ENCODE measurements around the gene HSF2BP. TPM values are rescaled to one million over a fixed set of nuclear protein-coding genes. Genes with fewer than 3 reads are reported as not detected.
A peak's percentile ranks its signal among the peaks of the same experiment; 100 is the strongest.

Gene HSF2BP
- 0.42 TPM for polyA plus RNA-seq (2013)

DNA sequence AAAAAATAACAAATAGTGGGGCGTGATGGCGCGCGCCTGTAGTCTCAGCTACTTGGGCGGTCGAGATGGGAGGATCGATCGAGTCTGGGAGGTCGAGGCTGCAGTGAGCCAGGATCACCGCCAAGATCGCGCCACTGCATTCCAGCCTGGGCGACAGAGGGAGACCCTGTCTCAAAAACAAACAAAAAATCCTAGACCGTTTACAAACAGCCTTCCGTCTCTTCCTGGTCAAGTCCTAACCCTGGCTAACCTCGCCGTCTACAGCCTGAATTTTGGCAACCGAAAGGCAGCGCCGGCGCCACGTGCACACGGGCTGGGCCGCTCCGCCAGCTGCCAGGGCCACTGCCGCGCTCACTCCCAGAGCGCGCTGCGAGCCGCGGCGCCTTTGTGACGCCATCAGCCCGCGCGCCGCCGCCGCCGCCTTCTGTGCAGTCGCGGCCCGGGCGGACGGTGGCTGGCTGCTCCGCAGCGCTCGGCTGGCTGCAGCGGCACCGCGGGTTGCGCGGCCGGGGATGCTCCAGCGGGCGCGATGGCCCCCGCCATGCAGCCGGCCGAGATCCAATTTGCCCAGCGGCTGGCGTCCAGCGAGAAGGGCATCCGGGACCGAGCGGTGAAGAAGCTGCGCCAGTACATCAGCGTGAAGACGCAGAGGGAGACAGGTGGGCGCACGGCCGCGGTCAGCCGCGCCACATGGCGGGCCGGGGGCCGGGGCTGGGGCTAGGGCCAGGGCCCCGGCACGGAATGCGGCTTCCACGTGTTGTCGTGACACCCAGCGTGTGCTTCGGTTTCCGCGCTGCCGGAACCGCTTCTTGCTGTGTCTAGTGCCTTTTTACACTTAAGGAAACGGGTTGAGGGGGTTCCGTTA lies at the start of gene HSF2BP, which contains the start of gene RRP1B:
Gene HSF2BP, minus strand, starts transcription at position 353 of the 865 bp plus-strand sequence. CDS start 1,392 bp downstream, outside the sequence.
Gene RRP1B, plus strand, starts transcription at position 425 of the 865 bp plus-strand sequence. Its CDS starts 105 bp downstream, at position 530.
- WGBS (ENCODE audit: insufficient coverage): 10% methylated on average over 85 of the region's 92 CpGs

DNA sequence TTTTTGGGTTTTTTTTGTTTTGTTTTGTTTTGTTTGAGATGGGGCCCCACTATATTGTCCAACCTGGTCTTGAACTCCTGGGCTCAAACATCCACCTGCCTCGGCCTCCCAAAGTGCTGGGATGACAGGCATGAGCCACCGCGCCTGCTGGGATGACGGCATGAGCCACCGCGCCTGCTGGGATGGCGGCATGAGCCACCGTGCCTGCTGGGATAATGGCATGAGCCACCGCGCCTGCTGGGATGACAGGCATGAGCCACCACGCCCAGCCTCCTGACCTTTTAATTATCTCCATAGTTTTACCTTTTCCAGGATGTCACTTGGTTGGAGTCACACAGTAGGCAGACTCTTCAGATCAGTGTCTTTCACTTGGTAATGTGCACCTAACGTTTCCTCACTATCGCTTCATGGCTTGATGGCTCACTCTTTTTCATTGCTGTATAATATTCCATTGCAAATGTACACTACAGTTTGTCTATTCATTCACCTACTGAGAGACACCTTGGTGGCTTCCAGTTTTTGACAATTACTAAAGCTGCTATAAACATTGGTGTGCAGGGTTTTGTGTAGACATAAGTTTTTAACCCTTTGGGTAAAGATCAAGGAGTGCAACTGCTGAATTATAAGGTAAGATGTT lies 49.6 kb upstream of the HSF2BP start:
- Histone ChIP-seq H3K36me3 (ENCODE audit: control insufficient read depth in 4 of 4, insufficient read depth in 4 of 4, low read length in 3 of 4) (no peaks in the 10 kb centered on the region), H3K9me3 (ENCODE audit: control extremely low read depth in 1 of 5, control insufficient read depth in 4 of 5, insufficient read depth in 2 of 5, low read depth in 1 of 5, low read length in 4 of 5) (no peaks in the 10 kb centered on the region), H3K27ac (ENCODE audit: insufficient read depth in 1 of 2, low read depth in 1 of 2, low read length in 2 of 2, poor library complexity in 1 of 2, severe bottlenecking in 2 of 2) (no peak overlapping the region), H3K4me3 (ENCODE audit: control insufficient read depth in 1 of 7, extremely low read depth in 1 of 7, insufficient read depth in 4 of 7, low read depth in 2 of 7, low read length in 6 of 7) (no peak overlapping the region), H3K27me3 (replicated peaks in 2 of 5; ENCODE audit: control insufficient read depth in 4 of 5, insufficient read depth in 5 of 5, low read length in 4 of 5) (no peaks in the 10 kb centered on the region), H3K4me1 (ENCODE audit: control extremely low read depth in 1 of 4, control insufficient read depth in 4 of 4, insufficient read depth in 4 of 4, low read length in 3 of 4) (peaks cover 0 to 8% (median 6%) of the 10 kb centered on the region in 4 experiments)
- ChIA-PET CTCF (no interaction called here), POLR2A (no interaction called here)
- WGBS (ENCODE audit: insufficient coverage): 90% methylated on average over 13 of the region's 13 CpGs
- no peak for DNase-seq

More for the DNA sequence above, at the start of gene HSF2BP, which contains the start of gene RRP1B:
- CTCF ChIA-PET: no interaction called here
- Histone ChIP-seq H3K4me1 (ENCODE audit: control extremely low read depth in 1 of 4, control insufficient read depth in 4 of 4, insufficient read depth in 4 of 4, low read length in 3 of 4) (peaks cover 7 to 59% (median 50%) of the 10 kb centered on the region in 4 experiments), H3K27me3 (replicated peaks in 2 of 5; ENCODE audit: control insufficient read depth in 4 of 5, insufficient read depth in 5 of 5, low read length in 4 of 5) (no peaks in the 10 kb centered on the region), H3K36me3 (ENCODE audit: control insufficient read depth in 4 of 4, insufficient read depth in 4 of 4, low read length in 3 of 4) (peaks cover 0 to 24% (median 6%) of the 10 kb centered on the region in 4 experiments), H3K27ac (ENCODE audit: insufficient read depth in 1 of 2, low read depth in 1 of 2, low read length in 2 of 2, poor library complexity in 1 of 2, severe bottlenecking in 2 of 2) (peak within 1 kb of the TSS; percentile 33 to 85), H3K9me3 (ENCODE audit: control extremely low read depth in 1 of 5, control insufficient read depth in 4 of 5, insufficient read depth in 2 of 5, low read depth in 1 of 5, low read length in 4 of 5) (no peaks in the 10 kb centered on the region), H3K4me3 (ENCODE audit: control insufficient read depth in 1 of 7, extremely low read depth in 1 of 7, insufficient read depth in 4 of 7, low read depth in 2 of 7, low read length in 6 of 7) (peak within 1 kb of the TSS; percentile 65 to 98 (median 87))
- POLR2A ChIA-PET: interaction anchor here (1.2 kb wide), 1 partner anchor 113 kb away, joined by 3 read pairs; no protein-coding TSS in a partner anchor
- peak; percentile 85 to 92 (median 88) for DNase-seq

DNA sequence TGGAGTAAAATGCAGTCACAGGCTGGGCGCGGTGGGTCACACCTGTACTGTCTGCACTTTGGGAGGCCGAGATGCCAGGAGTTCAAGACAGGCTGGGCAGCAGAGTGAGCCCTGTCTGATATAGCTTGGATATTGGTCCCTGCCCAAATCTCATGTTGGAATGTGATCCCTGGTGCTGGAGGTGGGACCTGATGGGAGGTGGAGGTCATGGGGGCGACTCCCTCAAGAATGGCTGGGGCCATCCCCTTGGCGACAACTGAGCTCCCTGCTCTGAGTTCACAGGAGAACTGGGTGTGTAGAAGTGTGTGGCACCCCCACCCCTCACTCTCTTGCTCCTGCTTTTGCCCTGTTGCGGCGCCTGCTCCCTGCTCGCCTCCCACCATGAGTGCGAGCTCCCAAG lies 48.2 kb upstream of the HSF2BP start:
- CTCF ChIA-PET: interaction anchor here (1.3 to 1.4 kb wide), 2 partner anchors 17 to 22 kb away, joined by 3 read pairs; no protein-coding TSS in a partner anchor
- DNase-seq: no peak

DNA sequence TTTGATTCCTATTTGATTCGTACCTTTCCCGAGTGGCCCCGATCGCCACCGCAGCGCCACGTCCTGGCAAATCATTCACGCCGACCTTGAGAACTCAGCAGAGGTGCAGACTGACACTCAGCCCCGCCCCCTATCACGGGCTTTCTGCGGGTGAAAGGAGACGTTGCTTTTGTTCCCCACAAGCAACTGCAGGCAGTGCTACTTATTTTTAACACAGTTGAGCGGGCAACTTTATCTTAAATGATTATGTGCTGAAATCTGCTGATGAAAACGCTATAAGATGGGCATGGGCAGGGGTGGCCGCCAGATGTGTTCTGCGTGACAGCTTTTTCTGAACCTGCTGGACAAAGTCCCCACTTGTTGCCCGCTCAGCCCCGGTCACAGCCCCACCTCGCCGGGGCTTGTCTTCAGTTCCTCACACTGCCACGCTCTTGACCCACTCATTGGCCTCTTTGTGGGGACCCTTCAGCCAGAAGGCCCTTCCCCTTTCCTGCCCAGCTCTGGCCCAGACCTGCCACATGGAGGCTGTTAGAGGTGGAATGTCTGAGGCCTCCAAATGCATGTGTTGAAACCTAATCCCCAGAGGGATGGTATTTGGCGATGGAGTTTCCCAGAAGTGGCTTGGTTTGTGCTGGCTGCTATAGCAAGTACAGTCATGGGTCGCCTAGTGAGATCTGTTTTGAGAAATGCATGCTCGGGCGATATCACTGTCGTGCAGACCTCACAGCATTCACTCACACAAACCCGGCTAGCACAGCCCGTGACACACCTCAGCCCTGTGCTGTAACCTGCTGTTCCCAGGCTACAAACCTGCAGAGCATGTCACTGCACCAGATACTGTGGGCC lies 44.0 kb upstream of the HSF2BP start:
- no peaks in the 10 kb centered on the region for H3K27me3 ChIP-seq (replicated peaks in 2 of 5; ENCODE audit: control insufficient read depth in 4 of 5, insufficient read depth in 5 of 5, low read length in 4 of 5)
- DNase-seq: peak; percentile 22 to 77 (median 66)
- H3K4me3 ChIP-seq (ENCODE audit: control insufficient read depth in 1 of 7, extremely low read depth in 1 of 7, insufficient read depth in 4 of 7, low read depth in 2 of 7, low read length in 6 of 7): peak overlapping the region in 3 of 7 experiments; percentile 50 to 62 (median 50)
- no peak overlapping the region for H3K27ac ChIP-seq (ENCODE audit: insufficient read depth in 1 of 2, low read depth in 1 of 2, low read length in 2 of 2, poor library complexity in 1 of 2, severe bottlenecking in 2 of 2)
- no peaks in the 10 kb centered on the region for H3K9me3 ChIP-seq (ENCODE audit: control extremely low read depth in 1 of 5, control insufficient read depth in 4 of 5, insufficient read depth in 2 of 5, low read depth in 1 of 5, low read length in 4 of 5)
- H3K36me3 ChIP-seq (ENCODE audit: control insufficient read depth in 4 of 4, insufficient read depth in 4 of 4, low read length in 3 of 4): no peaks in the 10 kb centered on the region
- POLR2A ChIA-PET: no interaction called here
- WGBS (ENCODE audit: insufficient coverage): 25% methylated on average over 25 of the region's 29 CpGs
- CTCF ChIA-PET: interaction anchor here (1.4 to 2.9 kb wide), 3 partner anchors 10 to 15 kb away, joined by 4 to 9 read pairs (median 4); no protein-coding TSS in a partner anchor
- peaks cover 0 to 15% (median 15%) of the 10 kb centered on the region in 4 experiments for H3K4me1 ChIP-seq (ENCODE audit: control extremely low read depth in 1 of 4, control insufficient read depth in 4 of 4, insufficient read depth in 4 of 4, low read length in 3 of 4)

More for the DNA sequence above, 48.2 kb upstream of the HSF2BP start:
- Histone ChIP-seq H3K4me3 (ENCODE audit: control insufficient read depth in 1 of 7, extremely low read depth in 1 of 7, insufficient read depth in 4 of 7, low read depth in 2 of 7, low read length in 6 of 7) (no peak overlapping the region), H3K27ac (ENCODE audit: insufficient read depth in 1 of 2, low read depth in 1 of 2, low read length in 2 of 2, poor library complexity in 1 of 2, severe bottlenecking in 2 of 2) (no peak overlapping the region), H3K36me3 (ENCODE audit: control insufficient read depth in 4 of 4, insufficient read depth in 4 of 4, low read length in 3 of 4) (no peaks in the 10 kb centered on the region), H3K4me1 (ENCODE audit: control extremely low read depth in 1 of 4, control insufficient read depth in 4 of 4, insufficient read depth in 4 of 4, low read length in 3 of 4) (peaks cover 0 to 21% (median 18%) of the 10 kb centered on the region in 4 experiments), H3K27me3 (replicated peaks in 2 of 5; ENCODE audit: control insufficient read depth in 4 of 5, insufficient read depth in 5 of 5, low read length in 4 of 5) (no peaks in the 10 kb centered on the region), H3K9me3 (ENCODE audit: control extremely low read depth in 1 of 5, control insufficient read depth in 4 of 5, insufficient read depth in 2 of 5, low read depth in 1 of 5, low read length in 4 of 5) (no peaks in the 10 kb centered on the region)
- POLR2A ChIA-PET: no interaction called here
- 97% methylated on average over 8 of the region's 9 CpGs for WGBS (ENCODE audit: insufficient coverage)

DNA sequence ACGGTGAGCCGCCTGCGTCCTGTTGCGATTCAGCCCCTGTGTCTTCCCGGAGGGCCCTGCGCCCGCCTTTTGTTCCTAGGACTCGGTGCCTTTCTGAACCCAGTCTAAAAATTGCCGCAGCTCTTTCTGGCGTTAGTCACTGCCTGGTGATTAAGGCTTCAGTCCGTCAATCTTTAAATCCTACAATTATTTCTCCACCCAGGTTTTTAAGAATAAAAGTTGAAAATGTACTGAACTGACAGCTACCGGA lies 43.4 kb upstream of the HSF2BP start:
- CTCF ChIA-PET: interaction anchor here (2.9 kb wide), 1 partner anchor 11 kb away, joined by 9 read pairs; no protein-coding TSS in a partner anchor
- POLR2A ChIA-PET: no interaction called here

DNA sequence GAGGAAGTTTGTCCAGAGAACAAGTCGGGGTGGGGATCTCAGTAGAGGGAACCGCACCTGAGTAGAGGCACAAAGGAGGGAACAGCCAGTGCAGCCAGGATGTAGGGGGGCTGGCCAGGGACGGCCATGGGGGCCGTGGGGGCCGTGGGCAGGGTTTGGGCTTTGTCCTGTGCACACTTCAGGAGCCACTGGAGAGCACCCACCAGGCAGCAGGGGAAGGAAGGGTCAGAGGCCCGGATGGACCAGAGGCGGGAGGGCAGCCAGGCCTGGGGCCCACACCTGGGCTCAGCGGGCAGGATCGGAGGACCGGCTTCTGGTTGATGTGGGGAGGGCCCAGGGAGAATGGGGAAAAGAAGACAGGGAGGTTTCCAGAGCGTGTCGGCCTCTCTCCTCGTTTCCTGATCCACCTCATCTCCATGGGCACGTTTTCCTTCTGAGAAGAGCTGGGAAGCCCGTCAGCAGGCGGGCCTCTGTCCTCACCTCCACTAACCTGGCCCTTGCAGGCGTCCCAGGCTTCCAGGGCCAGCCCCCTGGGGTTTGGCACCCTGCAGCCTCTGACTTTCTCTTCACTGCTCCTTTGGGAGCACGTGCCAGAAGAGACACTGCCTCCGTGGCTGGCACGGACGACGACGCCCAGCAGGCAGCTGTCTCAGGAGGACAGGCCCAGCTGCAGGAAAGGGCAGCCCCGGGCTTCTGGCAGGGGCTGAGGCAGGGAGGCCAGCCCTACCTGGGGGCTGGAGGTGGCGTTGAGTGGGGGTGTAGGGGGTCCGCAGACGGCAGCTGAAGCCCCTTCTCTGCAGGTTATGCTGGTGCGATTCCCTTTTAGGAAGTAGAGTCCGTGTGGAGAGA lies 42.9 kb upstream of the HSF2BP start:
- 78% methylated on average over 23 of the region's 29 CpGs for WGBS (ENCODE audit: insufficient coverage)
- Histone ChIP-seq H3K9me3 (ENCODE audit: control extremely low read depth in 1 of 5, control insufficient read depth in 4 of 5, insufficient read depth in 2 of 5, low read depth in 1 of 5, low read length in 4 of 5) (no peaks in the 10 kb centered on the region), H3K27ac (ENCODE audit: insufficient read depth in 1 of 2, low read depth in 1 of 2, low read length in 2 of 2, poor library complexity in 1 of 2, severe bottlenecking in 2 of 2) (no peak overlapping the region), H3K27me3 (replicated peaks in 2 of 5; ENCODE audit: control insufficient read depth in 4 of 5, insufficient read depth in 5 of 5, low read length in 4 of 5) (no peaks in the 10 kb centered on the region), H3K36me3 (ENCODE audit: control insufficient read depth in 4 of 4, insufficient read depth in 4 of 4, low read length in 3 of 4) (no peaks in the 10 kb centered on the region), H3K4me1 (ENCODE audit: control extremely low read depth in 1 of 4, control insufficient read depth in 4 of 4, insufficient read depth in 4 of 4, low read length in 3 of 4) (peaks cover 0 to 15% (median 15%) of the 10 kb centered on the region in 4 experiments), H3K4me3 (ENCODE audit: control insufficient read depth in 1 of 7, extremely low read depth in 1 of 7, insufficient read depth in 4 of 7, low read depth in 2 of 7, low read length in 6 of 7) (peak overlapping the region in 3 of 7 experiments; percentile 50 to 62 (median 50))
- DNase-seq: no peak
- CTCF ChIA-PET: interaction anchor here (2.9 kb wide), 1 partner anchor 11 kb away, joined by 9 read pairs; no protein-coding TSS in a partner anchor
- POLR2A ChIA-PET: no interaction called here

More for the DNA sequence above, 43.4 kb upstream of the HSF2BP start:
- H3K27me3 ChIP-seq (replicated peaks in 2 of 5; ENCODE audit: control insufficient read depth in 4 of 5, insufficient read depth in 5 of 5, low read length in 4 of 5): no peaks in the 10 kb centered on the region
- H3K27ac ChIP-seq (ENCODE audit: insufficient read depth in 1 of 2, low read depth in 1 of 2, low read length in 2 of 2, poor library complexity in 1 of 2, severe bottlenecking in 2 of 2): no peak overlapping the region
- H3K4me1 ChIP-seq (ENCODE audit: control extremely low read depth in 1 of 4, control insufficient read depth in 4 of 4, insufficient read depth in 4 of 4, low read length in 3 of 4): peaks cover 0 to 15% (median 15%) of the 10 kb centered on the region in 4 experiments
- no peaks in the 10 kb centered on the region for H3K9me3 ChIP-seq (ENCODE audit: control extremely low read depth in 1 of 5, control insufficient read depth in 4 of 5, insufficient read depth in 2 of 5, low read depth in 1 of 5, low read length in 4 of 5)
- 25% methylated on average over 10 of the region's 12 CpGs for whole genome bisulfite sequencing (ENCODE audit: insufficient coverage)
- H3K4me3 ChIP-seq (ENCODE audit: control insufficient read depth in 1 of 7, extremely low read depth in 1 of 7, insufficient read depth in 4 of 7, low read depth in 2 of 7, low read length in 6 of 7): peak overlapping the region in 3 of 7 experiments; percentile 50 to 62 (median 50)
- no peaks in the 10 kb centered on the region for H3K36me3 ChIP-seq (ENCODE audit: control insufficient read depth in 4 of 4, insufficient read depth in 4 of 4, low read length in 3 of 4)
- peak in 1 of 3 donors; percentile 24 for DNase-seq
